DND-41 (cell line): ENCODE measurements around the gene PIP4K2A.

Experiments used
- ATAC-seq: fragments of 200-7000 bp; cut with Tn5 transposase; 3 replicates; pipeline ENCODE4 v1.9.1; 2021; ENCODE audit warnings: low read depth; ENCODE audit not compliant: insufficient read depth
- DNase-seq: peaks from one replicate; pipeline ENCODE4 v3.0.0-alpha.2; 2020
- H2AFZ ChIP-seq: 2 replicates; pipeline ENCODE4 v1.6.0; 2012; ENCODE audit warnings: low read depth, low read length
- H3K27ac ChIP-seq: 2 replicates; pipeline ENCODE4 v1.5.1; 2012; ENCODE audit warnings: low read length, inconsistent platforms
- H3K27me3 ChIP-seq: fragments of 200-600 bp; sonication (generic); 2 replicates; pipeline ENCODE4 v1.6.0; 2012; ENCODE audit warnings: low read length, mild to moderate bottlenecking, inconsistent platforms; ENCODE audit not compliant: insufficient read depth, poor library complexity
- H3K36me3 ChIP-seq: 2 replicates; pipeline ENCODE4 v1.5.1; 2012; ENCODE audit warnings: low read length, inconsistent platforms; ENCODE audit not compliant: insufficient read depth
- H3K4me1 ChIP-seq: 2 replicates; pipeline ENCODE4 v1.5.1; 2012; ENCODE audit warnings: mild to moderate bottlenecking, low read length; ENCODE audit not compliant: insufficient read depth
- H3K4me2 ChIP-seq: 2 replicates; pipeline ENCODE4 v1.6.0; 2012; ENCODE audit warnings: mild to moderate bottlenecking, moderate library complexity, low read length, inconsistent platforms; ENCODE audit not compliant: insufficient read depth
- H3K4me3 ChIP-seq, 2 experiments: fragments of 200-600 bp in 1 of 2; shearing (Covaris generic) in 1 of 2; 2 replicates each; pipeline ENCODE4 v1.5.1; 2012 to 2016; ENCODE audit warnings: inconsistent platforms in 2 of 2, low read length in 2 of 2, mild to moderate bottlenecking in 2 of 2, low read depth in 1 of 2, moderate library complexity in 1 of 2
- H3K79me2 ChIP-seq: 2 replicates; pipeline ENCODE4 v1.6.0; 2012; ENCODE audit warnings: low read length, inconsistent platforms; ENCODE audit not compliant: insufficient read depth
- H3K9ac ChIP-seq: 2 replicates; pipeline ENCODE4 v1.6.0; 2012; ENCODE audit warnings: low read depth, mild to moderate bottlenecking, inconsistent platforms, low read length, moderate library complexity
- H3K9me3 ChIP-seq: 2 replicates; pipeline ENCODE4 v1.5.1; 2012; ENCODE audit warnings: low read length, moderate library complexity, mild to moderate bottlenecking, inconsistent platforms; ENCODE audit not compliant: insufficient read depth, severe bottlenecking
- H4K20me1 ChIP-seq: 2 replicates; pipeline ENCODE4 v1.6.0; 2012; ENCODE audit warnings: low read length; ENCODE audit not compliant: insufficient read depth
- CTCF ChIP-seq: IDR thresholded peaks from 2 replicates; pipeline ENCODE4 v1.5.1; 2012; ENCODE audit warnings: borderline replicate concordance, low read length, moderate library complexity, mild to moderate bottlenecking; ENCODE audit not compliant: poor library complexity, severe bottlenecking; ENCODE audit errors: extremely low read depth
- EZH2 ChIP-seq: IDR thresholded peaks from 3 replicates; pipeline ENCODE4 v1.6.1; 2012; ENCODE audit warnings: borderline replicate concordance, low read depth, mild to moderate bottlenecking, moderate library complexity, low read length, inconsistent platforms; ENCODE audit not compliant: severe bottlenecking

PIP4K2A gene

GRCh38 chr10:22643775-22644174 is 70.6 kb downstream of the PIP4K2A start:
- Histone ChIP-seq H3K4me2 (no peak overlapping the region), H3K9me3 (no peaks in the 10 kb centered on the region), H4K20me1 (peaks cover 80% of the 10 kb centered on the region), H3K9ac (no peak overlapping the region), H3K4me3 (no peak overlapping the region), H3K79me2 (peaks cover 66% of the 10 kb centered on the region), H3K27ac (no peak overlapping the region), H3K4me1 (peaks cover 32% of the 10 kb centered on the region), H3K27me3 (no peaks in the 10 kb centered on the region), H3K36me3 (no peaks in the 10 kb centered on the region), H2AFZ (no peak overlapping the region)
- no peak for TF ChIP-seq CTCF
- TF ChIP-seq EZH2: no peak
- ATAC-seq: no peak
- DNase-seq: no peak

GRCh38 chr10:22643116-22643515 is 71.3 kb downstream of the PIP4K2A start:
- Histone ChIP-seq H3K9ac (no peak overlapping the region), H3K27ac (no peak overlapping the region), H3K4me3 (no peak overlapping the region), H3K4me1 (peaks cover 25% of the 10 kb centered on the region), H2AFZ (no peak overlapping the region), H3K27me3 (no peaks in the 10 kb centered on the region), H4K20me1 (peaks cover 75% of the 10 kb centered on the region), H3K79me2 (peaks cover 71% of the 10 kb centered on the region), H3K9me3 (no peaks in the 10 kb centered on the region), H3K4me2 (no peak overlapping the region), H3K36me3 (no peaks in the 10 kb centered on the region)
- TF ChIP-seq CTCF (no peak), EZH2 (no peak)
- no peak for DNase-seq
- no peak for ATAC-seq

- H3K4me1 ChIP-seq: peaks cover 11% of the 10 kb centered on the region
- no peak overlapping the region for H3K9ac ChIP-seq
- H2AFZ ChIP-seq: no peak overlapping the region
- TF ChIP-seq CTCF: no peak
- no peak for TF ChIP-seq EZH2
- ATAC-seq: no peak
- no peaks in the 10 kb centered on the region for H3K9me3 ChIP-seq
- no peak overlapping the region for H3K27ac ChIP-seq
- H3K27me3 ChIP-seq: no peaks in the 10 kb centered on the region
- no peak for DNase-seq
- H3K79me2 ChIP-seq: peaks cover 80% of the 10 kb centered on the region
- H3K36me3 ChIP-seq: no peaks in the 10 kb centered on the region
- no peak overlapping the region for H3K4me3 ChIP-seq
- no peak overlapping the region for H3K4me2 ChIP-seq
- H4K20me1 ChIP-seq: peaks cover 75% of the 10 kb centered on the region
Measured at GRCh38 chr10:22641743-22642142, 72.6 kb downstream of the PIP4K2A start.

GRCh38 chr10:22640359-22640758 is 74.0 kb downstream of the PIP4K2A start:
- no peak overlapping the region for H3K27ac ChIP-seq
- DNase-seq (no peak), ATAC-seq (no peak)
- peaks cover 85% of the 10 kb centered on the region for H3K79me2 ChIP-seq
- TF ChIP-seq CTCF (no peak), EZH2 (no peak)
- H3K36me3 ChIP-seq: no peaks in the 10 kb centered on the region
- H4K20me1 ChIP-seq: peaks cover 78% of the 10 kb centered on the region
- H3K27me3 ChIP-seq: no peaks in the 10 kb centered on the region
- H3K4me2 ChIP-seq: no peak overlapping the region
- no peak overlapping the region for H3K9ac ChIP-seq
- H3K9me3 ChIP-seq: no peaks in the 10 kb centered on the region
- no peak overlapping the region for H2AFZ ChIP-seq
- no peaks in the 10 kb centered on the region for H3K4me1 ChIP-seq
- H3K4me3 ChIP-seq: no peak overlapping the region
